Measurements from ENCODE around the gene LAPTM4A.
"Not testable (repeated sequence)": the region's sequence is repeated elsewhere in the genome, so short reads cannot be mapped to it uniquely, and the experiment has no call there.

- TF ChIP-seq CTCF, POLR2A (IDR thresholded peaks at IDR 0.05): not testable (repeated sequence)
These were observed 31.4 kb upstream of the LAPTM4A start for GRCh38 chr2:20082812-20083211.
